Keratinocyte (primary cell): ENCODE data around the gene CRABP2.

Experiments
- EZH2 ChIP-seq: IDR thresholded peaks from one replicate; pipeline ENCODE4 v1.6.1; 2012; ENCODE audit warnings: inconsistent platforms, mild to moderate bottlenecking, low read length, moderate library complexity
- TF ChIP-seq, protein P1 (sequence below), 3 experiments: IDR thresholded peaks in 1 of 3; conservative IDR thresholded peaks in 1 of 3; optimal IDR thresholded peaks in 1 of 3; 2 replicates in 2 of 3; 3 replicates in 1 of 3; pipeline versions ENCODE3 to v1.5.1; 2011; ENCODE audit warnings: low read length in 3 of 3, mild to moderate bottlenecking in 3 of 3, moderate library complexity in 2 of 3, control low read depth in 1 of 3, inconsistent platforms in 1 of 3; ENCODE audit not compliant: insufficient read depth in 2 of 3; ENCODE audit errors: extremely low read depth in 1 of 3

DNA sequence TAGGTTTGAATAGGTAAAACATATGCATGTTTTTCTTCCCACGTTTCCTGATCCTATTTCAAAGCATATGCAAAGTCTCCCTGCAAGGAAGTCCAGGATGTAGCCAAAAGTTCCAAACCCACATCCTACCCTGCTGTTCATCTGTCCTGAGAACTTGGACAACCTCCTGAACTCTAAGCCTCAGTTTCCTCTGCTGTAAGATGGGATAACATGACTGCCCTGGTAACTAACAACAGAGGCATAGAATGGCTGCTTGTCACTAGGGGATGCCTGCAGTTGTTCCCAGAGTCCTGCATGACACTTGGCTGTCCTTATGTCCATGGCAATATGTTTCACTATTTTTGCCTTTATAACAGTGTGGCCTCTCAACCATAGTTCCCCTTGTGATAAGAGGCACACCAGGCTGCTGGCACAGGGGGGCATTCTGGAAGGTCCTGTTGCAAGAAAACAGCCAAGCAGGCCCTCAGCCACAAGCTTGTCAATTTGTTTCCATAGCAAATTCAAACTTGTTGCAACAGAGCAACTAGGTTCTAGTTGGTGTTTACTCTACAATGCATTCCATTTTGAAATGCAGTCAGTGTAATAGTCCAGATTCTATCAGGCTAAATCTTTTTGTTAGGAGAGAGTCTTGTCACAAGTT, 47.6 kb upstream of the CRABP2 start:
- TF ChIP-seq, protein P1, sequence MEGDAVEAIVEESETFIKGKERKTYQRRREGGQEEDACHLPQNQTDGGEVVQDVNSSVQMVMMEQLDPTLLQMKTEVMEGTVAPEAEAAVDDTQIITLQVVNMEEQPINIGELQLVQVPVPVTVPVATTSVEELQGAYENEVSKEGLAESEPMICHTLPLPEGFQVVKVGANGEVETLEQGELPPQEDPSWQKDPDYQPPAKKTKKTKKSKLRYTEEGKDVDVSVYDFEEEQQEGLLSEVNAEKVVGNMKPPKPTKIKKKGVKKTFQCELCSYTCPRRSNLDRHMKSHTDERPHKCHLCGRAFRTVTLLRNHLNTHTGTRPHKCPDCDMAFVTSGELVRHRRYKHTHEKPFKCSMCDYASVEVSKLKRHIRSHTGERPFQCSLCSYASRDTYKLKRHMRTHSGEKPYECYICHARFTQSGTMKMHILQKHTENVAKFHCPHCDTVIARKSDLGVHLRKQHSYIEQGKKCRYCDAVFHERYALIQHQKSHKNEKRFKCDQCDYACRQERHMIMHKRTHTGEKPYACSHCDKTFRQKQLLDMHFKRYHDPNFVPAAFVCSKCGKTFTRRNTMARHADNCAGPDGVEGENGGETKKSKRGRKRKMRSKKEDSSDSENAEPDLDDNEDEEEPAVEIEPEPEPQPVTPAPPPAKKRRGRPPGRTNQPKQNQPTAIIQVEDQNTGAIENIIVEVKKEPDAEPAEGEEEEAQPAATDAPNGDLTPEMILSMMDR (optimal IDR thresholded peaks at IDR 0.05 in 1 of 3, IDR thresholded peaks at IDR 0.05 in 1 of 3, conservative IDR thresholded peaks at IDR 0.05 in 1 of 3; ENCODE audit: extremely low read depth in 1 of 3, insufficient read depth in 2 of 3, low read length in 3 of 3), result no peak
- TF ChIP-seq EZH2, result no peak
